Motor neuron (in vitro differentiated cells): ENCODE results near the gene ERBB3. TPM values are rescaled to one million over a fixed set of nuclear protein-coding genes. Genes with fewer than 3 reads are reported as not detected.

ENCODE experiments used
- ATAC-seq, 8 experiments: fragments of 200-7000 bp; cut with Tn5 transposase; replicated peaks in 6 of 8; 2 replicates each; pipeline ENCODE4 v1.8.0; 2021; ENCODE audit warnings: mild to moderate bottlenecking in 8 of 8, moderate library complexity in 8 of 8
- H3K27ac ChIP-seq, 2 donors: fragments of 250-450 bp; sonication (Bioruptor Pico); 2 replicates each; pipeline ENCODE4 v1.9.0; 2021; ENCODE audit warnings: antibody characterized with exemption in 2 of 2, mild to moderate bottlenecking in 2 of 2, moderate library complexity in 1 of 2
- H3K4me1 ChIP-seq, 2 donors: fragments of 250-450 bp; sonication (Bioruptor Pico); replicated peaks in 1 of 2; 2 replicates each; pipeline ENCODE4 v1.6.1; 2021; ENCODE audit warnings: antibody characterized with exemption in 2 of 2, mild to moderate bottlenecking in 2 of 2, moderate library complexity in 1 of 2
- H3K4me3 ChIP-seq, 5 donors: fragments of 250-450 bp; sonication (Bioruptor Pico); 2 replicates each; pipeline ENCODE4 v1.9.0; 2021; ENCODE audit warnings: antibody characterized with exemption in 5 of 5, mild to moderate bottlenecking in 5 of 5, moderate library complexity in 4 of 5
- WGBS, 10 experiments: fragments of 450-650 bp; shearing (Covaris generic); methylation state at CpG; one replicate each; pipeline ENCODE4 v1.0.0; 2022; 5-methylcytosine and 5-hydroxymethylcytosine counted together
- in situ Hi-C, 9 experiments: fragments of 400-800 bp; cut with MboI; loops; one replicate each; pipeline ENCODE4 v1.15.0; 2021; ENCODE audit warnings: low sequenced_read_pairs in 9 of 9, low pct_unique_long_range_greater_than_20kb in 2 of 9; ENCODE audit not compliant: unreplicated experiment in 9 of 9
- total RNA-seq, 8 experiments: library from RNA; unstranded; fragments of 300-600 nt; gene quantifications; 2 replicates each; pipeline versions ENCODE4 v1.2.3 to v1.2.4, GENCODE V29; 2022

Gene ERBB3
- total RNA-seq, 8 experiments from 2014 or later: 0.63 to 7.2 (median 2.1) TPM

DNA sequence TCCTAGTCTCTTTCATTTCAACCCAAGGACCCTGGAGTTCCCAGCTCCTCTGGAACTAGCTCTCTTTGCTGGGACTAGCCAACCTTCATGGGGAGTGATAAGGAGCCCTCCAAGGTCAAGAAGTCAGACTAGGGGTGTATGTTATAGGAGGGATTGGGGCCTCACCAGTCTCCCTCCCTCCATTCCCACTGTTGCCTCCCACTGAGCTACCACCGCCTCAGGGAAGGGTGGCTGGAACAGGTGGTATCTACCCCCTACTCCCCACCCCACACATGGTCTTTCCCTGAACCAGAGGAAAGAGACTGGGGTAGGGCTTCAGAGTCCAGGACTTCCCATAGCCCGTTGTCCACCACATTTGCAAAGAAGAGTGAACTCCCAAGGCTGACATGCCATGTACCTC is 2.4 kb downstream of the ERBB3 start:
- 80 to 83% methylated on average over 1 of the region's 2 CpGs; no CpG with 5 or more reads in 8 of the 10 experiments for WGBS, 10 experiments
- ATAC-seq: no peak
- in situ Hi-C loops: no loop called here
- Histone ChIP-seq H3K4me3 (no peak overlapping the region), H3K27ac (no peak overlapping the region), H3K4me1 (peaks cover 4% of the 10 kb centered on the region in 2 donors)

DNA sequence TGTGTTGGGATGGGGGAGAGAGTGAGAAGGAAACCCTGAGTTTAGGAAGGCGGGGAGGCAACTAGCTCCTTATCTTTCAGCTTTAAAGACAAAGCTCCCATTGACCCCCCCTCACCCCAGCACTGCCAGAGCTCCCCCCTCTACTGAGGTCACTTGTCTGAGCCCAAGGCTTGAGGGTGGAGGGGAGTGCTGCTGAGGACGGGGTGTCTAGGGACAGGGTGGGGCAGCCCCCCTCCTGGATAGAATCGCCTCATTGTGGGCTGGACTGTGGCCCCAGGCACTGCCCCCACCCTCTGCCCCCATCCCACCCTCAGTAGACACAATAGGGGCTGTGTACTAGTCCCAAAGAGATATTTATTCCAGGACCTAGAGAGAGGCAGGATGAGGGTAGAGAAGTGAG is 3.0 kb downstream of the ERBB3 start:
- no peak for ATAC-seq
- Histone ChIP-seq H3K27ac (no peak overlapping the region), H3K4me3 (no peak overlapping the region), H3K4me1 (peaks cover 4% of the 10 kb centered on the region in 2 donors)
- in situ Hi-C loops: no loop called here
- WGBS, 10 experiments: 0% methylated on average over 1 of the region's 3 CpGs; no CpG with 5 or more reads in 9 of the 10 experiments

DNA sequence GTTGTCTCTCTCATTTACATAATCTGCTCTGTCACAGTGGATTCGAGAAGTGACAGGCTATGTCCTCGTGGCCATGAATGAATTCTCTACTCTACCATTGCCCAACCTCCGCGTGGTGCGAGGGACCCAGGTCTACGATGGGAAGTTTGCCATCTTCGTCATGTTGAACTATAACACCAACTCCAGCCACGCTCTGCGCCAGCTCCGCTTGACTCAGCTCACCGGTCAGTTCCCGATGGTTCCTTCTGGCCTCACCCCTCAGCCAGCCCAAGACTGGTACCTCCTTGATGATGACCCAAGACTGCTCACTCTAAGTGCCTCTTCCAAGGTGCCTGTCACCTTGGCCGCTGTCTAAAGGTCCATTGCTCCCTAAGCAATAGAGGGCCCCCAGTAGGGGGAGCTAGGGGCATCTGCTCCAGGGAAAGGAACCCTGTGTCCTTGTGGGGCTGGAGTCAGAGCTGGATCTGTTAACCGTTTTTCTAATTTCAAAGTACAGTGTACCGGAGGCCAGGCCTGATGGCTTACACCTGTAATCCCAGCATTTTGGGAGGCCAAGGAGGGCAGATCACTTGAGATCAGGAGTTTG is 5.1 kb downstream of the ERBB3 start:
- H3K4me3 ChIP-seq: no peak overlapping the region
- WGBS, 10 experiments: 55 to 97% (median 82%) methylated on average over 2 to 10 of the region's 15 CpGs; no CpG with 5 or more reads in 2 of the 10 experiments
- in situ Hi-C loops: no loop called here
- no peak overlapping the region for H3K27ac ChIP-seq
- H3K4me1 ChIP-seq: peaks cover 4% of the 10 kb centered on the region in 2 donors
- ATAC-seq: no peak

DNA sequence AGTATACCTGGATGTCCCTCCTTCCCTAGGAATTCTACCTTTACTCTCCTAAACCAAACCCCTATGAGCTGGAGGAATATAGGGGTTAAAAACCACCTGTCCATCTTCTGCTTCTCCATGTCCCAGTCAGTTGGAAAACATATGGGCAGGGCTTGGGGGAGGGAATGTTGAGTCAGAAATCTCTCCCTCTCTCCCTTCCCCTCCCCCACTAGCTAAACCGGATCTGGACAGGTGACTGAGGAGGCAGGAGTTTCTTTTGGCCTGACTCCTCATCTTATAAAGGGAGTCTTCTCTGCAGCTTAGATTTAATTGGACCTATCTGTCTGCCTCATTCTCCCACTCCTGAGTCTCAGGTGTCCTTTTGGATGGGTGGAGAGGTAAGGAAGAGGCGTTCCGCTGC is 6.1 kb downstream of the ERBB3 start:
- Histone ChIP-seq H3K4me3 (no peak overlapping the region), H3K27ac (no peak overlapping the region), H3K4me1 (no peaks in the 10 kb centered on the region)
- in situ Hi-C loops: no loop called here
- ATAC-seq: no peak
- 67 to 100% (median 86%) methylated on average over 1 to 3 of the region's 3 CpGs; no CpG with 5 or more reads in 6 of the 10 experiments for WGBS, 10 experiments

DNA sequence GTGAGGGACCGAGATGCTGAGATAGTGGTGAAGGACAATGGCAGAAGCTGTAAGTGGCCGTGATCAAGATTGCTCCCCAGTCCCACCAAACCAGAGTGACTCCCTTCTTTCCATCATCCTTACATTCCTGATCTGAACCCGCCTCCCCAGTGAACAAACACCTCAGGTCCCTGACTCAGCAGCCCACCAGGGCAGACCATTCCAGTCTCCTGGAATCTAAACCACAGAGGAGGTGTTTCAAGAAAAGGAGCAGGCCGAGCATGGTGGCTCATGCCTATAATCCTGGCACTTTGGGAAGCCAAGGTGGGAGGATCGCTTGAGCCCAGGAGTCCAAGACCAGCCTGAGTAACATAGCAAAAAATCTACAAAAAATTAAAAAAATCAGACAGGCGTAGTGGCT is 6.6 kb downstream of the ERBB3 start:
- H3K27ac ChIP-seq: no peak overlapping the region
- WGBS, 10 experiments: 60 to 100% (median 83%) methylated on average over 1 to 4 of the region's 6 CpGs; no CpG with 5 or more reads in 3 of the 10 experiments
- no peaks in the 10 kb centered on the region for H3K4me1 ChIP-seq
- ATAC-seq: no peak
- in situ Hi-C loops: no loop called here
- no peak overlapping the region for H3K4me3 ChIP-seq

DNA sequence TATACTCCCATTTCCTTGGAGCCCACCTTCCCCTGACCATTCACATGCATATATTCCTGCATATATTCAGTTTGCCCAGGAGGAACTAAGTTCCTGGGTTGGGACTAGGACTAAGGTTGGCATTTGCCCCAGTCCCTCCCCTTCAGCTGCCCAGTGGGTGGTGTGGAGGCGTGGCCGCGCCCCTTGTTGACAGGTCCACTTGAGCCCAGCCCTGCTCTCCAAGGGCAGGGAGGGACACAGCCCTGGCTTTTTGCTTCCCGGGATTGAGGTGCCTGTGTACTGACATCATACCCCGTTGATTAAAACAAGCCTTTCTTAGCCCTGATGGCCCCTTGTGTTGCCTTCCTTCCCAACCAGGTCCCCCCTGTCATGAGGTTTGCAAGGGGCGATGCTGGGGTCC is 7.3 kb downstream of the ERBB3 start:
- H3K4me1 ChIP-seq: no peaks in the 10 kb centered on the region
- ATAC-seq: peak in 3 of 8 experiments; percentile 92 to 95 (median 92)
- WGBS, 10 experiments: 29 to 100% (median 86%) methylated on average over 1 to 4 of the region's 6 CpGs; no CpG with 5 or more reads in 6 of the 10 experiments
- in situ Hi-C loops: no loop called here
- no peak overlapping the region for H3K4me3 ChIP-seq
- no peak overlapping the region for H3K27ac ChIP-seq

DNA sequence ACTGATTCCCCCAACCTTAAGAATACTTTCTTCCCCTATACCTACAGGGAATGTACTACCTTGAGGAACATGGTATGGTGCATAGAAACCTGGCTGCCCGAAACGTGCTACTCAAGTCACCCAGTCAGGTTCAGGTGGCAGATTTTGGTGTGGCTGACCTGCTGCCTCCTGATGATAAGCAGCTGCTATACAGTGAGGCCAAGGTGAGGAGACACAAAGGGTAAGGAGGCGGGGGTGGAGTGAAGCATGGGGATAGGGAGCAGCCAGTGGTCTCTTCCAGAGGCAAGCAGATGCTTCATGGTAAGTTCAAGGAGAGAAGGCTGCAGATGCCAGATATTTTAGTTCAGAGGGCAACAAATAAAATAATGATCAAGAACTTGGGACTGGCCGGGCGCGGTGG is 17.8 kb downstream of the ERBB3 start:
- no peak overlapping the region for H3K27ac ChIP-seq
- H3K4me1 ChIP-seq: no peaks in the 10 kb centered on the region
- no peak overlapping the region for H3K4me3 ChIP-seq
- in situ Hi-C loops: no loop called here
- ATAC-seq: no peak
- WGBS, 10 experiments: 60 to 95% (median 86%) methylated on average over 1 to 6 of the region's 6 CpGs; no CpG with 5 or more reads in 5 of the 10 experiments

DNA sequence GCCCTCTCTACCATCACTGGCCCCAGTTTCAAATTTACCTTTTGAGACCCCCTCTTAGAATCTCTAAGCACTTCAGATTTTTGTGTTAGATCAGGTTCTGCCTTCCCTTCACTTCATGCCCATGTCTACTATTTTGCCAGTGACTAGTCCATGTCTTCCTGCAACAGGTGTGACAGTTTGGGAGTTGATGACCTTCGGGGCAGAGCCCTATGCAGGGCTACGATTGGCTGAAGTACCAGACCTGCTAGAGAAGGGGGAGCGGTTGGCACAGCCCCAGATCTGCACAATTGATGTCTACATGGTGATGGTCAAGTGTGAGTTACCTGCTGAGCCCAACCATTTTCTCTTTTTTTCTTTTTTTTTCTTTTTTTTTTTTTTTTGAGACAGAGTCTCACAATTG is 18.6 kb downstream of the ERBB3 start:
- Histone ChIP-seq H3K4me1 (peaks cover 5% of the 10 kb centered on the region in 2 donors), H3K4me3 (no peak overlapping the region), H3K27ac (no peak overlapping the region)
- 20 to 100% (median 80%) methylated on average over 1 to 3 of the region's 3 CpGs; no CpG with 5 or more reads in 5 of the 10 experiments for WGBS, 10 experiments
- in situ Hi-C loops: no loop called here
- ATAC-seq: no peak

DNA sequence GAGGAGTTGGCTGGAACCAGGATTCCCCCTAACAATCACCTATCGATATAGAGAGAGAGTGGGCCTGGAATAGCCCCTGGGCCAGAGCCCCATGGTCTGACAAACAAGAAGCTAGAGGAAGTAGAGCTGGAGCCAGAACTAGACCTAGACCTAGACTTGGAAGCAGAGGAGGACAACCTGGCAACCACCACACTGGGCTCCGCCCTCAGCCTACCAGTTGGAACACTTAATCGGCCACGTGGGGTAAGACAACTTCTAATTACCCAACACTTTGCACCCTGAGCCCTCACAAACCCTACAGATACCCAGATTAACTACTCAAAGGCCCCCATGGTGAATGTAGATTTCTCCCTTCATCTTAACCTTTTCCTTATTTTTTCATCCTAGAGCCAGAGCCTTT is 19.8 kb downstream of the ERBB3 start:
- H3K4me1 ChIP-seq: peaks cover 5% of the 10 kb centered on the region in 2 donors
- no peak overlapping the region for H3K27ac ChIP-seq
- no peak overlapping the region for H3K4me3 ChIP-seq
- ATAC-seq: no peak
- in situ Hi-C loops: no loop called here
- 73 to 100% (median 89%) methylated on average over 1 to 4 of the region's 4 CpGs; no CpG with 5 or more reads in 4 of the 10 experiments for WGBS, 10 experiments

DNA sequence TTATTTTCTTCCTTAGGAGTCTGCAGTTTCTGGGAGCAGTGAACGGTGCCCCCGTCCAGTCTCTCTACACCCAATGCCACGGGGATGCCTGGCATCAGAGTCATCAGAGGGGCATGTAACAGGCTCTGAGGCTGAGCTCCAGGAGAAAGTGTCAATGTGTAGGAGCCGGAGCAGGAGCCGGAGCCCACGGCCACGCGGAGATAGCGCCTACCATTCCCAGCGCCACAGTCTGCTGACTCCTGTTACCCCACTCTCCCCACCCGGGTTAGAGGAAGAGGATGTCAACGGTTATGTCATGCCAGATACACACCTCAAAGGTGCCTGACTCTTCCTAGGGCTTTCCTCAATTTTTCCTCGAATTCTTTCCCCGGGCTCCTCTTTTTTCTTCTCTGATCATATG is 21.1 kb downstream of the ERBB3 start:
- WGBS, 10 experiments: 73 to 100% (median 90%) methylated on average over 1 to 13 of the region's 14 CpGs
- in situ Hi-C loops: no loop called here
- H3K4me1 ChIP-seq: peaks cover 10 to 13% of the 10 kb centered on the region in 2 donors
- no peak overlapping the region for H3K27ac ChIP-seq
- no peak for ATAC-seq
- no peak overlapping the region for H3K4me3 ChIP-seq

DNA sequence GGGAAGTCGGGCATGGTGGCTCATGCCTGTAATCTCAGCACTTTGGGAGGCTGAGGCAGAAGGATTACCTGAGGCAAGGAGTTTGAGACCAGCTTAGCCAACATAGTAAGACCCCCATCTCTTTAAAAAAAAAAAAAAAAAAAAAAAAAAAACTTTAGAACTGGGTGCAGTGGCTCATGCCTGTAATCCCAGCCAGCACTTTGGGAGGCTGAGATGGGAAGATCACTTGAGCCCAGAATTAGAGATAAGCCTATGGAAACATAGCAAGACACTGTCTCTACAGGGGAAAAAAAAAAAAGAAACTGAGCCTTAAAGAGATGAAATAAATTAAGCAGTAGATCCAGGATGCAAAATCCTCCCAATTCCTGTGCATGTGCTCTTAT is 22.7 kb downstream of the ERBB3 start:
- Histone ChIP-seq H3K4me1 (peaks cover 12 to 14% of the 10 kb centered on the region in 2 donors), H3K27ac (no peak overlapping the region), H3K4me3 (no peak overlapping the region)
- ATAC-seq: no peak
- in situ Hi-C loops: no loop called here
- WGBS, 10 experiments: 100% methylated on average over 1 of the region's 1 CpG; no CpG with 5 or more reads in 5 of the 10 experiments

DNA sequence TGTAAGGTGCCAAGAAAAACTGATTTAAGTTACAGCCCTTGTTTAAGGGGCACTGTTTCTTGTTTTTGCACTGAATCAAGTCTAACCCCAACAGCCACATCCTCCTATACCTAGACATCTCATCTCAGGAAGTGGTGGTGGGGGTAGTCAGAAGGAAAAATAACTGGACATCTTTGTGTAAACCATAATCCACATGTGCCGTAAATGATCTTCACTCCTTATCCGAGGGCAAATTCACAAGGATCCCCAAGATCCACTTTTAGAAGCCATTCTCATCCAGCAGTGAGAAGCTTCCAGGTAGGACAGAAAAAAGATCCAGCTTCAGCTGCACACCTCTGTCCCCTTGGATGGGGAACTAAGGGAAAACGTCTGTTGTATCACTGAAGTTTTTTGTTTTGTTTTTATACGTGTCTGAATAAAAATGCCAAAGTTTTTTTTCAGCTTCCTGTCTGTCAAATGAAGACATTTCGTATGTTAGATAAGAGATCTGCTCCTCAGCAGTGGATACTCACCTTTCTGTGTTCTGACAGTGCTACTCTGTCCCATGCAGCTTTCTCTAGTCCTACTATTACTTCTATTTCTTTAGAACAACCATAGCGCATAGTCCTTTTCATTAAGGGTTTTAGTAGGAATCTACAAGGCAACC is 23.2 kb downstream of the ERBB3 start:
- ATAC-seq: no peak
- H3K4me3 ChIP-seq: peak overlapping the region; percentile 64 to 71 (median 69)
- no peak overlapping the region for H3K27ac ChIP-seq
- in situ Hi-C loops: no loop called here
- WGBS, 10 experiments: 26 to 100% (median 80%) methylated on average over 1 to 6 of the region's 6 CpGs
- H3K4me1 ChIP-seq: peaks cover 12 to 14% of the 10 kb centered on the region in 2 donors

DNA sequence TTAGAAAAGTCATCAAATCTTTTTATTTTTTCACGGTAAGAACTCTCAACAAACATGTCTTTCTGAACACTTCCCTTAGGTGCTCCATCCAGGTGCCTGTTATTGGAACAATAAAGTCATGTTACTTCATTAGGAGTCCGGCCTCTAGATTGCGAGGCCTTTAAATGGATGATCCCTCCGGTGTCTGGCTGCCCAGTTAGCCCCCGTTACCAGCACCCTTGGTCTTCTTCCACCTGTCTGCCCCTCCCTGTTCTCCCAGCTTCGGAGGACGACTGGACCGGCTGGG is 23.8 kb downstream of the ERBB3 start:
- 0 to 6% (median 3%) methylated on average over 1 to 6 of the region's 8 CpGs; no CpG with 5 or more reads in 3 of the 10 experiments for WGBS, 10 experiments
- no peak for ATAC-seq
- in situ Hi-C loops: no loop called here
- Histone ChIP-seq H3K4me3 (peak overlapping the region; percentile 64 to 71 (median 69)), H3K4me1 (peaks cover 12 to 14% of the 10 kb centered on the region in 2 donors), H3K27ac (peak overlapping the region; percentile 28 to 42)
